PC-3 (cell line): ENCODE data around the gene RASAL2.

Experiments used
- CTCF ChIP-seq: fragments of 300-600 bp; sonication (generic); conservative IDR thresholded peaks from 2 replicates; pipeline ENCODE4 v1.5.1; 2017; ENCODE audit warnings: antibody characterized with exemption, low read depth, mild to moderate bottlenecking, low read length
- EZH2 ChIP-seq: fragments of 300-600 bp; sonication (generic); IDR thresholded peaks from one replicate; pipeline ENCODE4 v1.6.1; 2017; ENCODE audit warnings: antibody characterized with exemption, mild to moderate bottlenecking, low read length; ENCODE audit not compliant: unreplicated experiment
- EZH2phosphoT487 ChIP-seq: fragments of 300-600 bp; sonication (generic); IDR thresholded peaks from 2 replicates; pipeline ENCODE4 v1.6.1; 2018; ENCODE audit warnings: mild to moderate bottlenecking, antibody characterized with exemption, low read length, borderline replicate concordance

- TF ChIP-seq EZH2 (no peak), CTCF (no peak), EZH2phosphoT487 (no peak)
Observed at GRCh38 chr1:178086294-178086693, 7.6 kb upstream of the RASAL2 start.
